Progenitor cell of endocrine pancreas (in vitro differentiated cells): ENCODE results near the gene NIM1K. TPM values are rescaled to one million over a fixed set of nuclear protein-coding genes. Genes with fewer than 3 reads are reported as not detected.
"Not testable (repeated sequence)": the region's sequence is repeated elsewhere in the genome, so short reads cannot be mapped to it uniquely, and the experiment has no call there.

Experiments used
- DNase-seq: peaks from one replicate; pipeline ENCODE4 v3.0.0; 2021; ENCODE audit warnings: low spot score; ENCODE audit not compliant: unreplicated experiment
- H3K27ac Mint-ChIP-seq: 2 replicates; pipeline ENCODE4 v1.8.0; 2021; ENCODE audit warnings: mild to moderate bottlenecking, moderate library complexity, mixed read lengths
- H3K27me3 Mint-ChIP-seq: 2 replicates; pipeline ENCODE4 v1.8.0; 2021; ENCODE audit warnings: mixed read lengths
- H3K36me3 Mint-ChIP-seq: 2 replicates; pipeline ENCODE4 v1.8.0; 2022; ENCODE audit warnings: mixed read lengths; ENCODE audit not compliant: insufficient read depth
- H3K4me1 Mint-ChIP-seq: 2 replicates; pipeline ENCODE4 v1.8.0; 2021; ENCODE audit warnings: low read depth, mixed read lengths
- H3K4me3 Mint-ChIP-seq: 2 replicates; pipeline ENCODE4 v1.8.0; 2021; ENCODE audit warnings: low read depth, mild to moderate bottlenecking, moderate library complexity, mixed read lengths
- H3K9me3 Mint-ChIP-seq: 2 replicates; pipeline ENCODE4 v1.8.0; 2021; ENCODE audit warnings: low read depth, mixed read lengths
- CTCF ChIP-seq: fragments of 200-600 bp; sonication (generic); IDR thresholded peaks from one replicate; pipeline ENCODE4 v1.5.0; 2021; ENCODE audit warnings: antibody characterized with exemption, mild to moderate bottlenecking; ENCODE audit not compliant: unreplicated experiment
- total RNA-seq: library from RNA; stranded (reverse); gene quantifications from 2 replicates; pipeline ENCODE4 v1.2.1, GENCODE V29; 2021

NIM1K gene
- total RNA-seq, 1 donor from 2014 or later, result 0.19 TPM

- Mint-ChIP-seq H3K27ac (no peak overlapping the region), H3K4me1 (peaks cover 8% of the 10 kb centered on the region), H3K27me3 (peaks cover 40% of the 10 kb centered on the region), H3K36me3 (no peaks in the 10 kb centered on the region), H3K4me3 (no peak overlapping the region), H3K9me3 (no peaks in the 10 kb centered on the region)
- TF ChIP-seq CTCF, result no peak
- DNase-seq, result no peak
These were observed 1.9 kb downstream of the NIM1K start for GRCh38 chr5:43193894-43194265.

GRCh38 chr5:43195670-43196265 lies 3.7 kb downstream of the NIM1K start:
- H3K4me1 Mint-ChIP-seq, result peaks cover 8% of the 10 kb centered on the region
- H3K27ac Mint-ChIP-seq, result no peak overlapping the region
- no peak for TF ChIP-seq CTCF
- H3K27me3 Mint-ChIP-seq, result peaks cover 40% of the 10 kb centered on the region
- DNase-seq, result no peak
- H3K4me3 Mint-ChIP-seq, result no peak overlapping the region
- H3K36me3 Mint-ChIP-seq, result no peaks in the 10 kb centered on the region
- H3K9me3 Mint-ChIP-seq, result peaks cover 3% of the 10 kb centered on the region

- Mint-ChIP-seq H3K9me3 (peaks cover 3% of the 10 kb centered on the region), H3K27me3 (peaks cover 37% of the 10 kb centered on the region), H3K4me3 (no peak overlapping the region), H3K27ac (no peak overlapping the region), H3K36me3 (no peaks in the 10 kb centered on the region), H3K4me1 (peaks cover 8% of the 10 kb centered on the region)
- TF ChIP-seq CTCF, result no peak
- DNase-seq, result no peak
These were observed 5.5 kb downstream of the NIM1K start for GRCh38 chr5:43197535-43197934.

- not testable (repeated sequence) for H3K27ac Mint-ChIP-seq, H3K9me3 Mint-ChIP-seq, H3K36me3 Mint-ChIP-seq, H3K27me3 Mint-ChIP-seq, H3K4me3 Mint-ChIP-seq, H3K4me1 Mint-ChIP-seq, DNase-seq
These were observed 9.4 kb downstream of the NIM1K start for GRCh38 chr5:43201442-43201841.

- no peak overlapping the region for H3K27ac Mint-ChIP-seq
- peaks cover 3% of the 10 kb centered on the region for H3K9me3 Mint-ChIP-seq
- H3K27me3 Mint-ChIP-seq, result peaks cover 7% of the 10 kb centered on the region
- H3K4me3 Mint-ChIP-seq, result no peak overlapping the region
- no peak for TF ChIP-seq CTCF
- H3K4me1 Mint-ChIP-seq, result peaks cover 9% of the 10 kb centered on the region
- no peaks in the 10 kb centered on the region for H3K36me3 Mint-ChIP-seq
- no peak for DNase-seq
These were observed 10.4 kb downstream of the NIM1K start for GRCh38 chr5:43202380-43202779.

GRCh38 chr5:43203373-43203772 lies 11.3 kb downstream of the NIM1K start:
- H3K4me3 Mint-ChIP-seq, result no peak overlapping the region
- H3K27me3 Mint-ChIP-seq, result peaks cover 2% of the 10 kb centered on the region
- H3K36me3 Mint-ChIP-seq, result no peaks in the 10 kb centered on the region
- no peak for TF ChIP-seq CTCF
- peaks cover 6% of the 10 kb centered on the region for H3K9me3 Mint-ChIP-seq
- H3K27ac Mint-ChIP-seq, result no peak overlapping the region
- no peak for DNase-seq
- peaks cover 11% of the 10 kb centered on the region for H3K4me1 Mint-ChIP-seq
